ENCODE data around the gene RARA.
"Not testable (repeated sequence)": the region's sequence is repeated elsewhere in the genome, so short reads cannot be mapped to it uniquely, and the experiment has no call there.

DNA sequence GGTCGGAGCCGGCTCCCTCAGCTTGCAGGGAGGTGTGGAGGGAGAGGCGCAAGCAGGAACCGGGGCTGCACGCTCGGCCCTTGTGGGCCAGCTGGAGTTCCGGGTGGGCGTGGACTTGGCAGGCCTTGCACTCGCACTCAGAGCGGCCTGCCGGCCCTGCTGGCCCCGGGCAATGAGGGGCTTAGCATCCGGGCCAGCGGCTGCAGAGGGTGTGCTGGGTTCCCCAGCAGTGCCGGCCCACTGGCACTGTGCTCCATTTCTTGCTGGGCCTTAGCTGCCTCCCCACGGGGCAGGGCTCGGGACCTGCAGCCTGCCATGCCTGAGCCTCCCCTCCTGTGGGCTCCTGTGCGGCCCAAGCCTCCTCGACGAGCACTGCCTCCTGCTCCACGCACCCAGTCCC, 66.8 kb downstream of the RARA start:
- TF ChIP-seq, protein P1, sequence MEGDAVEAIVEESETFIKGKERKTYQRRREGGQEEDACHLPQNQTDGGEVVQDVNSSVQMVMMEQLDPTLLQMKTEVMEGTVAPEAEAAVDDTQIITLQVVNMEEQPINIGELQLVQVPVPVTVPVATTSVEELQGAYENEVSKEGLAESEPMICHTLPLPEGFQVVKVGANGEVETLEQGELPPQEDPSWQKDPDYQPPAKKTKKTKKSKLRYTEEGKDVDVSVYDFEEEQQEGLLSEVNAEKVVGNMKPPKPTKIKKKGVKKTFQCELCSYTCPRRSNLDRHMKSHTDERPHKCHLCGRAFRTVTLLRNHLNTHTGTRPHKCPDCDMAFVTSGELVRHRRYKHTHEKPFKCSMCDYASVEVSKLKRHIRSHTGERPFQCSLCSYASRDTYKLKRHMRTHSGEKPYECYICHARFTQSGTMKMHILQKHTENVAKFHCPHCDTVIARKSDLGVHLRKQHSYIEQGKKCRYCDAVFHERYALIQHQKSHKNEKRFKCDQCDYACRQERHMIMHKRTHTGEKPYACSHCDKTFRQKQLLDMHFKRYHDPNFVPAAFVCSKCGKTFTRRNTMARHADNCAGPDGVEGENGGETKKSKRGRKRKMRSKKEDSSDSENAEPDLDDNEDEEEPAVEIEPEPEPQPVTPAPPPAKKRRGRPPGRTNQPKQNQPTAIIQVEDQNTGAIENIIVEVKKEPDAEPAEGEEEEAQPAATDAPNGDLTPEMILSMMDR (conservative IDR thresholded peaks at IDR 0.05) = not testable (repeated sequence)
- TF ChIP-seq EZH2 (IDR thresholded peaks at IDR 0.05; ENCODE audit: low read depth) = not testable (repeated sequence)

All from PC-9 (cell line).